NCI-H2196 treated with DMSO at 0.1 percent for 48 hours (cell line): ENCODE measurements around the gene COX7B2.

Experiments used
- DNase-seq: peaks from one replicate; lab custom pipeline; 2025; ENCODE audit not compliant: unreplicated experiment; lab: John Stamatoyannopoulos, UW

The COX7B2 gene

GRCh38 chr4:46720055-46720454 lies 189.0 kb downstream of the COX7B2 start:
- no peak for DNase-seq

DNA sequence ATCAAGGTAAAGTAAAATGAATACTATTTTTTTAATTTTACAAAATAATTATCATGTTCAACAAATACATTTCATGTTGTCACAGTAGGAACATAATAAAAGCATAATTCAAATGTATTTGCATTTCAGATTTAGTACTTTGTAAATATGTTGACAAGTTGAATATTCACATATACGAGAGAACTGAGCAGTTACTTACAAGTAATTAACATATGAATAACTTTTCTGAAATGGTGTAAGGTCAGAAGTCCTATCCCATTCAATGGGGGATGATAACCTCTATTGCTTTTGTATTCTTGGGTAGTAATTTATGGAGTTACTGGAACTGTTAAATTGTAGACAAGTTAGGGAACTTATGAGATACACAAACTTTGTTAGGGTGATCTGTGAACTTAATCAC lies 191.1 kb downstream of the COX7B2 start:
- DNase-seq, result no peak

DNA sequence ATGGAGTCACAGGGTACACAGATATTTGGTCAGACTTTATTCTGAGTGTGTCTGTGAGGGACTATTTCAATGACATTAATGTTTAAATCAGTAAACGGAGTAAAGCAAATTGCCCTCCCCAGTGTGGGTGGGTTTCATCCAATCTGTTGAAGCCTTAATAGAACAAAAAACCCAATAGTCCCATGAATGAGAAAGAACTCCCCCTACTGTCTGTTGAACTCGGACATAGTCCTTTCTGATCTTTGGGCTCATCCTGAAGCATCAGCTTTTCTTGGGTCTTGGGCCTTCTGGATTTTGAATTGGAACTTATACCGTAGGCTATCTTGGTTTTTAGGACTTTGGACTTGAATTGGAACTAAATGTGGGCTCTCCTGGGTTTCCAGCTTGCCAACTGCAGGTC lies 193.6 kb downstream of the COX7B2 start:
- DNase-seq, result no peak

GRCh38 chr4:46698891-46699290 lies 210.2 kb downstream of the COX7B2 start:
- no peak for DNase-seq
